OCI-LY7 (cell line): Measurements from ENCODE around the gene ARHGAP42. TPM values are rescaled to one million over a fixed set of nuclear protein-coding genes. Genes with fewer than 3 reads are reported as not detected.

Experiments
- BruUV-seq: library from RNA; stranded (reverse); fragments of 400-500 nt; replicated peaks from 2 replicates; lab custom pipeline; 2021; lab: Mats Ljungman, UMichigan
- CTCF ChIA-PET: fragments of 300-600 bp; sonication (Branson Sonifier 250); formaldehyde crosslinking; loops from one replicate; lab custom pipeline; 2022; ENCODE audit warnings: antibody characterized with exemption; ENCODE audit not compliant: unreplicated experiment; lab: Charles Lee
- POLR2A ChIA-PET: fragments of 300-600 bp; sonication (Branson Sonifier 250); formaldehyde crosslinking; loops from one replicate; lab custom pipeline; 2022; ENCODE audit warnings: antibody characterized with exemption; lab: Charles Lee
- DNase-seq: peaks from one replicate; pipeline ENCODE4 v3.0.0-alpha.2; 2015; ENCODE audit warnings: low spot score
- H2AFZ ChIP-seq: fragments of 200-600 bp; sonication (generic), shearing (Covaris generic); 2 replicates; pipeline ENCODE4 v1.6.1; 2014; ENCODE audit warnings: mild to moderate bottlenecking, antibody characterized with exemption, low read length, moderate library complexity
- H3K27ac ChIP-seq: fragments of 200-600 bp; sonication (generic); 2 replicates; pipeline ENCODE4 v1.5.1; 2014; ENCODE audit warnings: mixed run types, low read depth, mild to moderate bottlenecking, moderate library complexity, low read length, inconsistent platforms; ENCODE audit not compliant: poor library complexity, severe bottlenecking
- H3K36me3 ChIP-seq: fragments of 200-600 bp; sonication (generic); 2 replicates; pipeline ENCODE4 v1.6.1; 2014; ENCODE audit warnings: mild to moderate bottlenecking, antibody characterized with exemption, low read length, moderate library complexity, mixed read lengths; ENCODE audit not compliant: insufficient read depth
- H3K4me1 ChIP-seq: fragments of 200-600 bp; sonication (generic); 2 replicates; pipeline ENCODE4 v1.5.1; 2014; ENCODE audit warnings: mild to moderate bottlenecking, low read length; ENCODE audit not compliant: insufficient read depth, poor library complexity, severe bottlenecking
- H3K4me2 ChIP-seq: fragments of 200-600 bp; sonication (generic); 2 replicates; pipeline ENCODE4 v1.6.1; 2014; ENCODE audit warnings: mild to moderate bottlenecking, low read length
- H3K4me3 ChIP-seq: fragments of 200-600 bp; sonication (generic); 2 replicates; pipeline ENCODE4 v1.5.1; 2014; ENCODE audit warnings: mild to moderate bottlenecking, low read depth, low read length; ENCODE audit not compliant: poor library complexity, severe bottlenecking
- H3K79me2 ChIP-seq: fragments of 200-600 bp; sonication (generic); 2 replicates; pipeline ENCODE4 v1.6.1; 2016; ENCODE audit warnings: low read depth, mild to moderate bottlenecking, low read length, moderate library complexity, mixed read lengths; ENCODE audit not compliant: insufficient read depth
- H3K9me2 ChIP-seq: fragments of 200-600 bp; sonication (generic); 2 replicates; pipeline ENCODE4 v1.6.1; 2016; ENCODE audit warnings: mild to moderate bottlenecking, low read length, mixed read lengths; ENCODE audit not compliant: insufficient read depth
- H3K9me3 ChIP-seq: fragments of 200-600 bp; sonication (generic); 2 replicates; pipeline ENCODE4 v1.6.1; 2014; ENCODE audit warnings: mild to moderate bottlenecking, mixed run types, low read length, mixed read lengths
- H4K20me1 ChIP-seq: fragments of 200-600 bp; sonication (generic); 2 replicates; pipeline ENCODE4 v1.6.1; 2014; ENCODE audit warnings: mild to moderate bottlenecking, antibody characterized with exemption, low read length, moderate library complexity, mixed read lengths; ENCODE audit not compliant: insufficient read depth
- EZH2phosphoT487 ChIP-seq: fragments of 200-600 bp; sonication (generic); IDR thresholded peaks from 2 replicates; pipeline ENCODE4 v1.6.1; 2018; ENCODE audit warnings: low read depth, borderline replicate concordance, mild to moderate bottlenecking, mixed run types, antibody characterized with exemption, low read length, moderate library complexity, mixed read lengths
- intact Hi-C: fragments of 100-400 bp; cut with micrococcal nuclease; formaldehyde crosslinking; loops from one replicate; pipeline ENCODE4 v1.10.0; 2022; ENCODE audit not compliant: unreplicated experiment
- total RNA-seq, 2 experiments: library from RNA; depleted of rRNA in 1 of 2; stranded (reverse); fragments of >200 nt in 1 of 2; shearing (Covaris generic) in 1 of 2; gene quantifications; 2 replicates each; pipeline ENCODE4 v1.2.3, GENCODE V29; 2014 to 2022
- TF ChIP-seq, protein P1 (sequence below): fragments of 200-600 bp; sonication (generic); conservative IDR thresholded peaks from 2 replicates; pipeline ENCODE4 v1.5.1; 2014; ENCODE audit warnings: mild to moderate bottlenecking, antibody characterized with exemption, low read length, moderate library complexity, mixed read lengths

ARHGAP42 gene
- total RNA-seq, 2 experiments from 2014 or later, result not detected

DNA sequence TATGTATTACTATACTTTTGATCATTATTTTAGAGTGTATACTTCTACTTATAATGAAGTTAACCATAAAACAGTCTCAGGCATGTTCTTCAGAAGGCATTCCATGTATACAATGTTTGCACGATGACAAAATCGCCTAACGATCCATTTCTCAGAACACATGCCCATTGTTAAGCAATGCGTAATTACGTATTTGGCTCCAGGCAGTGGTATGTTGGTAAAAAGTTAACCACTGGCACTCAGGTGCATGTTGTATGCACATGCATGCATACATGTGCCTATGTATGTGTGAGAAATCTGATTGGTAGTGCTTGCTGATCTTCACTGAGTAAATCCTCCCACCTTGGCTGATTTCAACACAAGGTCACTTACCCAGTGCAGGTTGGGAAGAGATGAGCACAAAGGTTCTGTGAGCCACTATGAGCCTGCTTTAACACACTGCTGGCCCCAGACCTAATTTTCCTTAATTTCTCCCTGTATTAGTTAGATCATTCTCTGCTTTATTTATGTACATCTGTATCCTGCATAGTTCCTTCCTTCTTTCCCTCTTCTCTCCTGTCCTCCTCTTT is 164.6 kb downstream of the ARHGAP42 start:
- intact Hi-C loops, result no loop called here
- H2AFZ ChIP-seq, result no peak overlapping the region
- H3K9me3 ChIP-seq, result no peaks in the 10 kb centered on the region
- no peaks in the 10 kb centered on the region for H3K9me2 ChIP-seq
- TF ChIP-seq EZH2phosphoT487, result no peak
- TF ChIP-seq, protein P1, sequence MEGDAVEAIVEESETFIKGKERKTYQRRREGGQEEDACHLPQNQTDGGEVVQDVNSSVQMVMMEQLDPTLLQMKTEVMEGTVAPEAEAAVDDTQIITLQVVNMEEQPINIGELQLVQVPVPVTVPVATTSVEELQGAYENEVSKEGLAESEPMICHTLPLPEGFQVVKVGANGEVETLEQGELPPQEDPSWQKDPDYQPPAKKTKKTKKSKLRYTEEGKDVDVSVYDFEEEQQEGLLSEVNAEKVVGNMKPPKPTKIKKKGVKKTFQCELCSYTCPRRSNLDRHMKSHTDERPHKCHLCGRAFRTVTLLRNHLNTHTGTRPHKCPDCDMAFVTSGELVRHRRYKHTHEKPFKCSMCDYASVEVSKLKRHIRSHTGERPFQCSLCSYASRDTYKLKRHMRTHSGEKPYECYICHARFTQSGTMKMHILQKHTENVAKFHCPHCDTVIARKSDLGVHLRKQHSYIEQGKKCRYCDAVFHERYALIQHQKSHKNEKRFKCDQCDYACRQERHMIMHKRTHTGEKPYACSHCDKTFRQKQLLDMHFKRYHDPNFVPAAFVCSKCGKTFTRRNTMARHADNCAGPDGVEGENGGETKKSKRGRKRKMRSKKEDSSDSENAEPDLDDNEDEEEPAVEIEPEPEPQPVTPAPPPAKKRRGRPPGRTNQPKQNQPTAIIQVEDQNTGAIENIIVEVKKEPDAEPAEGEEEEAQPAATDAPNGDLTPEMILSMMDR, result no peak
- no peaks in the 10 kb centered on the region for H3K36me3 ChIP-seq
- ChIA-PET POLR2A (interaction anchor here (0.9 kb wide), 1 partner anchor 10 kb away, joined by 3 read pairs; no protein-coding TSS in a partner anchor), CTCF (no interaction called here)
- H3K4me3 ChIP-seq, result no peak overlapping the region
- H3K4me2 ChIP-seq, result no peak overlapping the region
- no peaks in the 10 kb centered on the region for H4K20me1 ChIP-seq
- H3K4me1 ChIP-seq, result no peaks in the 10 kb centered on the region
- no TSS peak for BruUV-seq
- no peak for DNase-seq
- H3K79me2 ChIP-seq, result no peaks in the 10 kb centered on the region
- H3K27ac ChIP-seq, result no peak overlapping the region

DNA sequence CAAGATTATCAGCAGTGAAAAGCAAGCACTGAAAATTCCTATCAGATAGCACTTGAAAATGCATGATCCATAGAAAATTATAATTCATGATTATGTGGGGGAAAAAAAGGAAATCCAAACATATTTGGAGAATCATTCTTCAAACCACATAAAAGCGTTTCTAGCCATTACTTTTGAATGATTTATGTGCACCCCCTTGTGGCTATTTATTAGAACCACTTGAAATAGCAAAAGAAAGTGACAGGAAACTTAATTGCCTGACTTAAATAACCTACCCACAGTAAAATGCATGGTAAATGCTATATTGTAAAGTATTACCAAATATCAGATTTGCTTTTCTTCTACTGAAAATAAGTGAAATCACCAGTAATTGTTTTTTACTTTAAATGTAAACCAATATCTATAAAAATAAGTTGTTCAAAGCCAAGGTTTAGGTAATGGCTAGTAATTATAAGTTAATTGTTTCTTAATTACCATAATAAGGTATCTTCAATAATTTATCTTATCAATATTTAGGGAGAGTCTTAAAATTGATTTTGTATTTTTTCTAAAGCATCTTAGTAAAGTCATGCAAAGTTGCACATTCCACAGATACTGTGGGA is 168.5 kb downstream of the ARHGAP42 start:
- Histone ChIP-seq H2AFZ (no peak overlapping the region), H3K36me3 (no peaks in the 10 kb centered on the region), H3K9me3 (no peaks in the 10 kb centered on the region), H3K27ac (no peak overlapping the region), H3K4me1 (no peaks in the 10 kb centered on the region), H3K4me3 (no peak overlapping the region), H3K9me2 (no peaks in the 10 kb centered on the region), H3K4me2 (no peak overlapping the region), H4K20me1 (no peaks in the 10 kb centered on the region), H3K79me2 (no peaks in the 10 kb centered on the region)
- DNase-seq, result peak; percentile 39
- POLR2A ChIA-PET, result no interaction called here
- intact Hi-C loops, result loop anchor here (2.0 kb wide), 3 partner anchors 75 to 279 kb away; no protein-coding TSS in a partner anchor
- CTCF ChIA-PET, result no interaction called here
- no TSS peak for BruUV-seq
- TF ChIP-seq, protein P1, result peak; percentile 79
- no peak for TF ChIP-seq EZH2phosphoT487
